Activated B cell treated with CpG ODN at 0.5 μM for 24 hours (primary cell): Measurements from ENCODE around the gene SLC38A8. TPM values are rescaled to one million over a fixed set of nuclear protein-coding genes. Genes with fewer than 3 reads are reported as not detected.

Experiments
- ATAC-seq: fragments of 200-7000 bp; cut with Tn5 transposase; one replicate; pipeline ENCODE4 v1.10.0; 2021; ENCODE audit warnings: low read depth, mild to moderate bottlenecking, moderate library complexity
- CTCF ChIA-PET: fragments of 350-600 bp; sonication (Branson Sonifier 250); formaldehyde crosslinking; loops from one replicate; lab custom pipeline; 2021; ENCODE audit warnings: antibody characterized with exemption; lab: Charles Lee
- POLR2A ChIA-PET: fragments of 350-600 bp; sonication (Branson Sonifier 250); formaldehyde crosslinking; loops from one replicate; lab custom pipeline; 2021; ENCODE audit warnings: antibody characterized with exemption; lab: Charles Lee
- DNase-seq: peaks from one replicate; pipeline ENCODE4 v3.0.0; 2022
- H3K27ac Mint-ChIP-seq: one replicate; pipeline ENCODE4 v1.8.0; 2020; ENCODE audit warnings: mixed read lengths
- H3K27me3 Mint-ChIP-seq: one replicate; pipeline ENCODE4 v1.8.0; 2021; ENCODE audit warnings: mixed read lengths
- H3K36me3 Mint-ChIP-seq: one replicate; pipeline ENCODE4 v1.8.0; 2021; ENCODE audit warnings: low read depth, mixed read lengths
- H3K4me1 Mint-ChIP-seq: one replicate; pipeline ENCODE4 v1.8.0; 2021; ENCODE audit warnings: mixed read lengths
- H3K4me3 Mint-ChIP-seq: one replicate; pipeline ENCODE4 v1.8.0; 2020; ENCODE audit warnings: mild to moderate bottlenecking, mixed read lengths
- H3K9me3 Mint-ChIP-seq: one replicate; pipeline ENCODE4 v1.8.0; 2020; ENCODE audit warnings: mixed read lengths
- intact Hi-C: fragments of 100-400 bp; cut with micrococcal nuclease; formaldehyde crosslinking; loops from one replicate; pipeline ENCODE4 v1.15.1; 2024
- total RNA-seq: library from RNA; stranded (reverse); gene quantifications from 2 replicates; pipeline ENCODE4 v1.2.3, GENCODE V29; 2022
- TF ChIP-seq, protein P1 (sequence below): fragments of 200-600 bp; IDR thresholded peaks from one replicate; pipeline ENCODE4 v1.8.0; 2022; ENCODE audit warnings: antibody characterized with exemption, mild to moderate bottlenecking

The SLC38A8 gene
- total RNA-seq, 1 donor from 2014 or later: not detected

DNA sequence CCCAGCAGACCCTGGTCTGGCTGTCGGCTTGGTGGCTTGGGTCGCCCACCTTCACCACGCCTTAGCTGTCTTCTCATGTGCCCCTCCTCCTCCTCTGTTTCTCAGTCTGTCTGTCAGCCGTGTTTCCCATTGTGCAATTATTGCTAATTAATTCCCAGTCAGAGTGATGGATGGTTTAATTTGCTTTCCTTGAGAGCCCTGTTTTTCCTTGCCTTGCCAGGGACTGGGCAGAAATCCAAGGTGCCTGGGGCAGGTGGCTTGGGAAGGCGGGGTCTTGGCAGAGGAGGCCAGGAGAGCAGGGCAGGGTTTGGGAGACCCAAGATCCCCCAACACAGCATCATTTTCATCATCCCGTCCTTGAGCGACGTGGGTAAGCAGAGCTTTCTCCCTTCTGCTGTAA is 53.3 kb downstream of the SLC38A8 start:
- intact Hi-C loops: no loop called here
- Mint-ChIP-seq H3K36me3 (no peaks in the 10 kb centered on the region), H3K27me3 (peaks cover 29% of the 10 kb centered on the region), H3K4me1 (no peaks in the 10 kb centered on the region), H3K4me3 (no peak overlapping the region), H3K9me3 (peaks cover 2% of the 10 kb centered on the region), H3K27ac (no peak overlapping the region)
- CTCF ChIA-PET: interaction anchor here (1.1 kb wide), 1 partner anchor 33 kb away, joined by 3 read pairs; no protein-coding TSS in a partner anchor
- TF ChIP-seq, protein P1, sequence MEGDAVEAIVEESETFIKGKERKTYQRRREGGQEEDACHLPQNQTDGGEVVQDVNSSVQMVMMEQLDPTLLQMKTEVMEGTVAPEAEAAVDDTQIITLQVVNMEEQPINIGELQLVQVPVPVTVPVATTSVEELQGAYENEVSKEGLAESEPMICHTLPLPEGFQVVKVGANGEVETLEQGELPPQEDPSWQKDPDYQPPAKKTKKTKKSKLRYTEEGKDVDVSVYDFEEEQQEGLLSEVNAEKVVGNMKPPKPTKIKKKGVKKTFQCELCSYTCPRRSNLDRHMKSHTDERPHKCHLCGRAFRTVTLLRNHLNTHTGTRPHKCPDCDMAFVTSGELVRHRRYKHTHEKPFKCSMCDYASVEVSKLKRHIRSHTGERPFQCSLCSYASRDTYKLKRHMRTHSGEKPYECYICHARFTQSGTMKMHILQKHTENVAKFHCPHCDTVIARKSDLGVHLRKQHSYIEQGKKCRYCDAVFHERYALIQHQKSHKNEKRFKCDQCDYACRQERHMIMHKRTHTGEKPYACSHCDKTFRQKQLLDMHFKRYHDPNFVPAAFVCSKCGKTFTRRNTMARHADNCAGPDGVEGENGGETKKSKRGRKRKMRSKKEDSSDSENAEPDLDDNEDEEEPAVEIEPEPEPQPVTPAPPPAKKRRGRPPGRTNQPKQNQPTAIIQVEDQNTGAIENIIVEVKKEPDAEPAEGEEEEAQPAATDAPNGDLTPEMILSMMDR: no peak
- DNase-seq (no peak), ATAC-seq (no peak)
- POLR2A ChIA-PET: no interaction called here

DNA sequence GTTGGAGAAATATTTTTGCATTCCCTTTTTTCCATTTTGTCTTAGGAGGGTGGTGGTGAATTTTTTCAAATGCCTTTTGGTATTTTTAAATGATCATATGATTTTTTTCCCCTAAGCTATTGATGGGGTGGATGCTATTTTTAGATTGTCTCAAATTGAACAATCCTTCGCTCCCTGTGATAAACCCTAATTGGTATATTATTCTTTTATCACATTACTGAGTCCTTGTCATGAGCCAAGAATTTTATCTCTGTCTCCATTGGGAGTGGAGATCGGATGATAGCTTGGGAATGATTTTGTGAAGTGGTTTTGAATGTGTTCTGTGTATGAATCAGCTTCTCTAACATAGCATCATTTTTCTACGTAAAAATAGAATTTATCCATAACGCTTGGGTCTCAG is 59.1 kb downstream of the SLC38A8 start:
- H3K4me3 Mint-ChIP-seq: no peak overlapping the region
- no peaks in the 10 kb centered on the region for H3K36me3 Mint-ChIP-seq
- peaks cover 6% of the 10 kb centered on the region for H3K9me3 Mint-ChIP-seq
- ATAC-seq (no peak), DNase-seq (no peak)
- intact Hi-C loops: no loop called here
- ChIA-PET POLR2A (no interaction called here), CTCF (no interaction called here)
- H3K27ac Mint-ChIP-seq: no peak overlapping the region
- H3K27me3 Mint-ChIP-seq: peaks cover 2% of the 10 kb centered on the region
- TF ChIP-seq, protein P1: no peak
- H3K4me1 Mint-ChIP-seq: no peaks in the 10 kb centered on the region

DNA sequence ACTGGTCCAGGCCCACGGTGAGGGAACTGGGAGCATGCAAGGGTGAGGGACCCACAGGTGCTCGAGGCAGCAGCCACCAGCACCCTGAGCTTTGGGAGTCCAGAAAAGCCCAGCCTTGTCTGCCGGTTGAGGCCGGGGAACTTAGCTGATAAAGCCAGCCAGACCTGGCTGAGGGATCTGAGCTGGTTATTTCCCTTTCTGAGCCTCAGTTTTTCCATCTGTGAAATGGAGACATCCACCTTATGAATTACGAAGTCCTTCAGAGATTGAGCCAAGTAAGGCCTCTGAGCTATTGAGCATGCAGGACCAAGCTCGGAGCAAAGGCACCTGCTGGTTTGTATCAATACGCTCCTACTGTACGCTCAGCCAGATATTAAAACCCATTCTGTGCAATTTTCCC is 60.8 kb downstream of the SLC38A8 start:
- H3K36me3 Mint-ChIP-seq: no peaks in the 10 kb centered on the region
- H3K4me1 Mint-ChIP-seq: no peaks in the 10 kb centered on the region
- no peak for DNase-seq
- TF ChIP-seq, protein P1: no peak
- no peak overlapping the region for H3K27ac Mint-ChIP-seq
- ChIA-PET CTCF (no interaction called here), POLR2A (no interaction called here)
- H3K4me3 Mint-ChIP-seq: no peak overlapping the region
- intact Hi-C loops: no loop called here
- H3K9me3 Mint-ChIP-seq: peaks cover 14% of the 10 kb centered on the region
- ATAC-seq: no peak
- H3K27me3 Mint-ChIP-seq: peaks cover 6% of the 10 kb centered on the region

DNA sequence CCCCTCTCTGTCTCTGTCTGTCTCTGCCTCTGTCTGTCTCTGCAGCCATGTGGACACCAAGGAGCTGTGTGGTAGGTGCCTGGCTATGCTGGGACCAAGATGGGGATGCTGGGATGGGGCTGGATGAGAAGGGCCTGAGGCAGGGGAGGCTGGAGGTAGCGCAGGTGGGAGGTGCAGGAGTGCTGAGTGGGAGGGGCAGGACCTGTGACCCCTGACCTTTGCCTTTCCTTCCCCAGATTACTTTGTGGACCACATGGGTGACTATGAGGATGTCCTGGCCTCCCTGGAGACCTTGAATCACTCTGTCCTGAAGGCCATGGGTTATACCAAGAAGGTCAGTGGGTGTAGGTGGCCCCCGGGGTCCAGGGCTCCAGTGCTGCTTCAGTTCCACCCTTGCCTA is 61.8 kb downstream of the SLC38A8 start:
- Mint-ChIP-seq H3K36me3 (no peaks in the 10 kb centered on the region), H3K27me3 (peaks cover 6% of the 10 kb centered on the region), H3K4me1 (no peaks in the 10 kb centered on the region), H3K9me3 (peaks cover 14% of the 10 kb centered on the region), H3K27ac (no peak overlapping the region), H3K4me3 (no peak overlapping the region)
- TF ChIP-seq, protein P1: no peak
- ATAC-seq (no peak), DNase-seq (no peak)
- CTCF ChIA-PET: no interaction called here
- intact Hi-C loops: no loop called here
- POLR2A ChIA-PET: no interaction called here

DNA sequence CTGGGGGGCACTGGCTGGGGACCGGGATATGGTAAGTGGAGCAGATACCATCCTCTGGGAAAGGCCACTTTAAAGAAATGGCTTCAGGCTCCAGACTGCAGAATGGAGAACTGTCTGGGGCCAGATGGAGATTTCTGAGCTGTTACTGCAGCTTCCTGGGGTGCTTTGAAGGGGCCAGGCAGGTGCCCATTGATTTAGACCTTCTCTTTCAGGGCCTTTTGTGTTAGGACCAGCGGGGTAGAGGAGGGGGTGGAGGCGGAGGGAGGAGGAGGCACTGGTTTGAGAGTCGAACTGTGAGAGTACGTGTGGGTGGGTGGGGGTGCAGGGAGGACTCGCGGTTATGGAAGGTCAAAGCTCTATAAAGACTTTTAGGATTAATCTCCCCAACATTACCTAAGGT is 63.2 kb downstream of the SLC38A8 start:
- TF ChIP-seq, protein P1: no peak
- Mint-ChIP-seq H3K27me3 (peaks cover 6% of the 10 kb centered on the region), H3K4me1 (no peaks in the 10 kb centered on the region), H3K27ac (no peak overlapping the region), H3K36me3 (no peaks in the 10 kb centered on the region), H3K4me3 (no peak overlapping the region), H3K9me3 (peaks cover 14% of the 10 kb centered on the region)
- DNase-seq: no peak
- CTCF ChIA-PET: no interaction called here
- intact Hi-C loops: no loop called here
- ATAC-seq: no peak
- POLR2A ChIA-PET: no interaction called here
